HepG2 (cell line): Measurements from ENCODE around the gene SPP1. TPM values are rescaled to one million over a fixed set of nuclear protein-coding genes. Genes with fewer than 3 reads are reported as not detected.

Experiments
- ATAC-seq: fragments of 200-7000 bp; cut with Tn5 transposase; 3 replicates; pipeline ENCODE4 v1.9.1; 2020; ENCODE audit warnings: mild to moderate bottlenecking, moderate library complexity
- BruUV-seq: library from RNA; stranded (reverse); fragments of 400-500 nt; replicated peaks from 2 replicates; lab custom pipeline; 2021; lab: Mats Ljungman, UMichigan
- CTCF ChIA-PET: fragments of 300-600 bp; formaldehyde crosslinking; extraction: SDS; loops from one replicate; lab custom pipeline; 2021; ENCODE audit warnings: low total read pairs, inconsistent platforms, low intra/inter-chr PET ratio; lab: Yijun Ruan, JAX
- POLR2A ChIA-PET: fragments of 350-600 bp; sonication (Branson Sonifier 250); formaldehyde crosslinking; loops from one replicate; lab custom pipeline; 2020; ENCODE audit warnings: antibody characterized with exemption, inconsistent platforms; lab: Yijun Ruan, JAX
- DNase-seq: peaks from one replicate; pipeline ENCODE4 v3.0.0-alpha.2; 2015; ENCODE audit warnings: low spot score
- FAIRE-seq: peaks from 3 replicates; lab custom pipeline; 2011; peaks lifted over from hg19 to GRCh38; lab: Jason Lieb, UNC
- H2AFZ ChIP-seq: one replicate; pipeline ENCODE4 v1.6.1; 2011; ENCODE audit warnings: low read length, inconsistent platforms
- H3K27ac ChIP-seq: fragments of 300-600 bp; 3 replicates; pipeline ENCODE4 v1.8.0; 2011; ENCODE audit warnings: mixed run types, mild to moderate bottlenecking, mixed read lengths, low read length, inconsistent platforms; ENCODE audit not compliant: insufficient read depth; ENCODE audit errors: extremely low read length
- H3K27me3 ChIP-seq, 2 experiments: fragments of 200-600 bp in 1 of 2; 2 replicates in 1 of 2; 3 replicates in 1 of 2; pipeline versions ENCODE4 v1.6.0 to v1.8.0; 2011; ENCODE audit warnings: low read length in 2 of 2, mild to moderate bottlenecking in 2 of 2, moderate library complexity in 2 of 2, inconsistent platforms in 1 of 2; ENCODE audit not compliant: insufficient read depth in 2 of 2, control insufficient read depth in 1 of 2
- H3K36me3 ChIP-seq, 2 experiments: fragments of 200-600 bp in 1 of 2; replicated peaks in 1 of 2; 2 replicates in 1 of 2; 3 replicates in 1 of 2; pipeline versions ENCODE4 v1.5.1 to v1.8.0; 2011; ENCODE audit warnings: low read length in 2 of 2, inconsistent platforms in 1 of 2; ENCODE audit not compliant: insufficient read depth in 2 of 2, control insufficient read depth in 1 of 2
- H3K4me1 ChIP-seq: 2 replicates; pipeline ENCODE4 v1.5.1; 2012; ENCODE audit warnings: low read length, inconsistent platforms; ENCODE audit not compliant: insufficient read depth
- H3K4me2 ChIP-seq: 2 replicates; pipeline ENCODE4 v1.6.0; 2011; ENCODE audit warnings: low read depth, low read length, inconsistent platforms
- H3K4me3 ChIP-seq, 3 experiments: fragments of 200-600 bp in 1 of 3; sonication (generic), shearing (Covaris generic) in 1 of 3; replicated peaks in 1 of 3; 2 replicates each; pipeline ENCODE4 v1.5.1; 2011 to 2016; ENCODE audit warnings: low read length in 3 of 3, inconsistent platforms in 2 of 3, low read depth in 2 of 3, mild to moderate bottlenecking in 2 of 3, control low read depth in 1 of 3, mixed read lengths in 1 of 3; ENCODE audit not compliant: insufficient read depth in 1 of 3
- H3K79me2 ChIP-seq: one replicate; pipeline ENCODE4 v1.6.1; 2011; ENCODE audit warnings: low read length, inconsistent platforms; ENCODE audit not compliant: insufficient read depth
- H3K9ac ChIP-seq: 2 replicates; pipeline ENCODE4 v1.6.0; 2011; ENCODE audit warnings: mild to moderate bottlenecking, low read depth, low read length, inconsistent platforms; ENCODE audit not compliant: insufficient read depth
- H3K9me3 ChIP-seq: 2 replicates; pipeline ENCODE4 v1.5.1; 2012; ENCODE audit warnings: mild to moderate bottlenecking, low read length
- H4K20me1 ChIP-seq: 2 replicates; pipeline ENCODE4 v1.6.0; 2011; ENCODE audit warnings: inconsistent platforms, mild to moderate bottlenecking, low read length, moderate library complexity; ENCODE audit not compliant: insufficient read depth
- FOXO1 ChIP-seq: sonication (generic); formaldehyde crosslinking; IDR thresholded peaks from 2 replicates; pipeline ENCODE4 v1.4.0; 2020; ENCODE audit warnings: missing genetic modification reagents
- MAF1 ChIP-seq: sonication (generic); formaldehyde crosslinking; IDR thresholded peaks from 2 replicates; pipeline ENCODE4 v1.5.0; 2020; ENCODE audit warnings: missing genetic modification reagents, borderline replicate concordance
- MXI1 ChIP-seq: IDR thresholded peaks from 3 replicates; pipeline ENCODE4 v1.6.1; 2012; ENCODE audit warnings: low read depth, low read length, inconsistent platforms, borderline replicate concordance
- PRMT3 ChIP-seq: sonication (generic); formaldehyde crosslinking; IDR thresholded peaks from 2 replicates; pipeline ENCODE4 v1.8.1; 2022; ENCODE audit warnings: low read depth, mild to moderate bottlenecking, moderate library complexity, missing genetic modification reagents, borderline replicate concordance
- RFXANK ChIP-seq: IDR thresholded peaks from 2 replicates; pipeline ENCODE4 v1.6.1; 2016
- SAP130 ChIP-seq: IDR thresholded peaks from 2 replicates; pipeline ENCODE4 v1.6.1; 2016; ENCODE audit warnings: low read depth
- SETDB1 ChIP-seq: sonication (generic); formaldehyde crosslinking; IDR thresholded peaks from 2 replicates; pipeline ENCODE4 v1.5.1; 2020; ENCODE audit warnings: missing genetic modification reagents, mild to moderate bottlenecking, borderline replicate concordance
- SP4 ChIP-seq: sonication (generic); formaldehyde crosslinking; IDR thresholded peaks from 2 replicates; pipeline ENCODE4 v1.8.1; 2023; ENCODE audit warnings: mild to moderate bottlenecking, missing genetic modification reagents
- TARDBP ChIP-seq: sonication (generic); formaldehyde crosslinking; IDR thresholded peaks from 2 replicates; pipeline ENCODE4 v1.8.0; 2022; ENCODE audit warnings: mild to moderate bottlenecking, missing genetic modification reagents
- ZBTB14 ChIP-seq: sonication (generic); formaldehyde crosslinking; IDR thresholded peaks from 2 replicates; pipeline ENCODE4 v1.4.0; 2020; ENCODE audit warnings: missing genetic modification reagents
- ZNF17 ChIP-seq: sonication (generic); formaldehyde crosslinking; IDR thresholded peaks from 2 replicates; pipeline ENCODE4 v1.5.0; 2020; ENCODE audit warnings: mild to moderate bottlenecking, missing genetic modification reagents
- WGBS: methylation state at CpG from one replicate; pipeline ENCODE4 v1.1.6; 2017; ENCODE audit warnings: low lambda C conversion rate; 5-methylcytosine and 5-hydroxymethylcytosine counted together
- in situ Hi-C: cut with HindIII; loops from 2 replicates; pipeline ENCODE4 v1.10.0; 2017; ENCODE audit warnings: low pct_unique_long_range_greater_than_20kb; ENCODE audit not compliant: extremely low pct_ligation_motif_present
- intact Hi-C: fragments of 100-400 bp; cut with micrococcal nuclease; formaldehyde crosslinking; loops from one replicate; pipeline ENCODE4 v1.10.0; 2022; ENCODE audit not compliant: unreplicated experiment
- polyA plus RNA-seq, 8 experiments: library from polyadenylated mRNA; depleted of rRNA in 3 of 8; stranded (reverse) in 7 of 8; unstranded in 1 of 8; fragments of >200 nt; fragmentation: Illumina TruSeq in 4 of 8; extraction: Trizol in 4 of 8; gene quantifications; 2 replicates each; pipeline versions ENCODE4 v1.2.1 to v1.2.3, GENCODE V29; 2011 to 2016; ENCODE audit warnings: low read depth in 4 of 8, missing spikeins in 1 of 8, mixed read lengths in 1 of 8; ENCODE audit not compliant: insufficient read depth in 1 of 8
- total RNA-seq, 5 experiments: library from RNA; depleted of rRNA; stranded (reverse); fragments of >200 nt; fragmentation: Illumina TruSeq; extraction: Trizol; gene quantifications; 2 replicates each; pipeline ENCODE4 v1.2.3, GENCODE V29; 2016; ENCODE audit warnings: low read depth in 1 of 5
- TF ChIP-seq, protein P1 (sequence below): IDR thresholded peaks from 2 replicates; pipeline ENCODE4 v1.6.1; 2012; ENCODE audit warnings: inconsistent platforms
- TF ChIP-seq, protein P2 (sequence below): sonication (generic); formaldehyde crosslinking; IDR thresholded peaks from 2 replicates; pipeline ENCODE4 v1.8.0; 2022; ENCODE audit warnings: mild to moderate bottlenecking, missing genetic modification reagents; ENCODE audit not compliant: insufficient replicate concordance
- TF ChIP-seq, protein P3 (sequence below): sonication (generic); formaldehyde crosslinking; IDR thresholded peaks from 2 replicates; pipeline ENCODE4 v1.4.0; 2020; ENCODE audit warnings: missing genetic modification reagents

The SPP1 gene
- total and polyA plus RNA-seq, 2 of the 13 experiments (the other 11 are each of a cell fraction or from before 2014, with no cell fraction given) = 682 to 788 TPM

DNA sequence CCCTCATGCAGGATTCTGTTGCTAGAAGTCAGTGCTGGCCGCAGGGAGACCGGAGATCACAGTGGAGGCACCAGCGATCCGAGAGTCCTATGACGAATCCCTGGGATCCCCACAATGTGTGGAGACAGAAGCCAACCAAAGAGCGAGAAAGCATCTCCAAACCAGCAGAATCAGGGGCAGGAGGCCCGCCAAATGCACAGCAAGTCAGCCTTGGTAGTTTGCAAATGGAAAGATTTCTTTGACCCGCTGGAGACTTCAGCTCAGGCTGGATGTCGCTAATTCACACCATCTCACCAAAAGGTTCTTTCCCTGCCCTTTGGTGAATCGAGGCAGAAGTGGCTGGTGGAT is 31.4 kb downstream of the SPP1 start (continued):
- TF ChIP-seq, protein P1, sequence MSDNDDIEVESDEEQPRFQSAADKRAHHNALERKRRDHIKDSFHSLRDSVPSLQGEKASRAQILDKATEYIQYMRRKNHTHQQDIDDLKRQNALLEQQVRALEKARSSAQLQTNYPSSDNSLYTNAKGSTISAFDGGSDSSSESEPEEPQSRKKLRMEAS = no peak
- no peak for TF ChIP-seq SETDB1 (CRISPR knock-in tag)
- TF ChIP-seq, protein P2, sequence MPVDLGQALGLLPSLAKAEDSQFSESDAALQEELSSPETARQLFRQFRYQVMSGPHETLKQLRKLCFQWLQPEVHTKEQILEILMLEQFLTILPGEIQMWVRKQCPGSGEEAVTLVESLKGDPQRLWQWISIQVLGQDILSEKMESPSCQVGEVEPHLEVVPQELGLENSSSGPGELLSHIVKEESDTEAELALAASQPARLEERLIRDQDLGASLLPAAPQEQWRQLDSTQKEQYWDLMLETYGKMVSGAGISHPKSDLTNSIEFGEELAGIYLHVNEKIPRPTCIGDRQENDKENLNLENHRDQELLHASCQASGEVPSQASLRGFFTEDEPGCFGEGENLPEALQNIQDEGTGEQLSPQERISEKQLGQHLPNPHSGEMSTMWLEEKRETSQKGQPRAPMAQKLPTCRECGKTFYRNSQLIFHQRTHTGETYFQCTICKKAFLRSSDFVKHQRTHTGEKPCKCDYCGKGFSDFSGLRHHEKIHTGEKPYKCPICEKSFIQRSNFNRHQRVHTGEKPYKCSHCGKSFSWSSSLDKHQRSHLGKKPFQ (CRISPR knock-in tag) = no peak
- TF ChIP-seq RFXANK (CRISPR knock-in tag) = no peak
- TF ChIP-seq ZNF17 (CRISPR knock-in tag) = no peak
- TF ChIP-seq MAF1 (CRISPR knock-in tag) = no peak

DNA sequence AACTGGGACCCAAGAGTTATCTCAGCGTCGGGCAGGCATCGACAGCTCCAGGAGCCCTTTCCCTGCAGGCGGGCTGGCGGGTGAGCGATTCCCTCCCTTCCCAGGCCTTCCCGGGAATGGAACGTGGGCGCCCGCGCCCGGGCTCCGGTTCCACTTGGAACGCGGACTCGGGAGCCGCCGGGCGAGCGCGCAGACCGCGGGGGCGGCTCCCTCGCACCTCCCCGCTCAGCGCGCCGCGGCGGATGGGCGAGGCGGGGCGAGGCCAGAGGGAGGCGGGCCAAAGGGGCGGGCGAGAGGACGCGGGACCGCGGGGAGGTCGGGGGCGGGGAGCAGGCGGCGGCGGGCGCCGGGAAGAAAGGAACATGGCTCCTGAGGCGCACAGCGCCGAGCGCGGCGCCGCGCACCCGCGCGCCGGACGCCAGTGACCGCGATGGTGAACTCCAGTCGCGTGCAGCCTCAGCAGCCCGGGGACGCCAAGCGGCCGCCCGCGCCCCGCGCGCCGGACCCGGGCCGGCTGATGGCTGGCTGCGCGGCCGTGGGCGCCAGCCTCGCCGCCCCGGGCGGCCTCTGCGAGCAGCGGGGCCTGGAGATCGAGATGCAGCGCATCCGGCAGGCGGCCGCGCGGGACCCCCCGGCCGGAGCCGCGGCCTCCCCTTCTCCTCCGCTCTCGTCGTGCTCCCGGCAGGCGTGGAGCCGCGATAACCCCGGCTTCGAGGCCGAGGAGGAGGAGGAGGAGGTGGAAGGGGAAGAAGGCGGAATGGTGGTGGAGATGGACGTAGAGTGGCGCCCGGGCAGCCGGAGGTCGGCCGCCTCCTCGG is 32.0 kb downstream of the SPP1 start, which contains the start of gene PKD2:
Gene PKD2 (plus strand): TSS at position 332 of the 818 bp plus-strand sequence. CDS start 99 bp downstream, at position 431.
- in situ Hi-C loops = no loop called here
- POLR2A ChIA-PET = no interaction called here
- ATAC-seq = peak; percentile 90
- H3K27ac ChIP-seq = no peak within 1 kb of the TSS
- WGBS = under 1% methylated on average over 33 of the region's 116 CpGs
- H3K9me3 ChIP-seq = no peaks in the 10 kb centered on the region
- peaks cover 12% of the 10 kb centered on the region for H3K79me2 ChIP-seq
- no peak for FAIRE-seq
- H3K9ac ChIP-seq = peak within 1 kb of the TSS; percentile 55; the same call in 1 of the 2 replicates
- H3K27me3 ChIP-seq = peaks cover 4 to 32% of the 10 kb centered on the region in 2 experiments
- CTCF ChIA-PET = no interaction called here
- DNase-seq = no peak
- H2AFZ ChIP-seq = no peak within 1 kb of the TSS
- no peaks in the 10 kb centered on the region for H3K36me3 ChIP-seq
- intact Hi-C loops = no loop called here
- peak within 1 kb of the TSS; percentile 82 for H3K4me2 ChIP-seq
- H3K4me3 ChIP-seq = peak within 1 kb of the TSS; percentile 70 to 84 (median 75)
- peaks cover 47% of the 10 kb centered on the region for H3K4me1 ChIP-seq
- BruUV-seq = no TSS peak
- H4K20me1 ChIP-seq = no peaks in the 10 kb centered on the region
- TF ChIP-seq SAP130 (CRISPR knock-in tag) = peak; percentile 43; the same call in 1 of the 2 replicates
- TF ChIP-seq, protein P3, sequence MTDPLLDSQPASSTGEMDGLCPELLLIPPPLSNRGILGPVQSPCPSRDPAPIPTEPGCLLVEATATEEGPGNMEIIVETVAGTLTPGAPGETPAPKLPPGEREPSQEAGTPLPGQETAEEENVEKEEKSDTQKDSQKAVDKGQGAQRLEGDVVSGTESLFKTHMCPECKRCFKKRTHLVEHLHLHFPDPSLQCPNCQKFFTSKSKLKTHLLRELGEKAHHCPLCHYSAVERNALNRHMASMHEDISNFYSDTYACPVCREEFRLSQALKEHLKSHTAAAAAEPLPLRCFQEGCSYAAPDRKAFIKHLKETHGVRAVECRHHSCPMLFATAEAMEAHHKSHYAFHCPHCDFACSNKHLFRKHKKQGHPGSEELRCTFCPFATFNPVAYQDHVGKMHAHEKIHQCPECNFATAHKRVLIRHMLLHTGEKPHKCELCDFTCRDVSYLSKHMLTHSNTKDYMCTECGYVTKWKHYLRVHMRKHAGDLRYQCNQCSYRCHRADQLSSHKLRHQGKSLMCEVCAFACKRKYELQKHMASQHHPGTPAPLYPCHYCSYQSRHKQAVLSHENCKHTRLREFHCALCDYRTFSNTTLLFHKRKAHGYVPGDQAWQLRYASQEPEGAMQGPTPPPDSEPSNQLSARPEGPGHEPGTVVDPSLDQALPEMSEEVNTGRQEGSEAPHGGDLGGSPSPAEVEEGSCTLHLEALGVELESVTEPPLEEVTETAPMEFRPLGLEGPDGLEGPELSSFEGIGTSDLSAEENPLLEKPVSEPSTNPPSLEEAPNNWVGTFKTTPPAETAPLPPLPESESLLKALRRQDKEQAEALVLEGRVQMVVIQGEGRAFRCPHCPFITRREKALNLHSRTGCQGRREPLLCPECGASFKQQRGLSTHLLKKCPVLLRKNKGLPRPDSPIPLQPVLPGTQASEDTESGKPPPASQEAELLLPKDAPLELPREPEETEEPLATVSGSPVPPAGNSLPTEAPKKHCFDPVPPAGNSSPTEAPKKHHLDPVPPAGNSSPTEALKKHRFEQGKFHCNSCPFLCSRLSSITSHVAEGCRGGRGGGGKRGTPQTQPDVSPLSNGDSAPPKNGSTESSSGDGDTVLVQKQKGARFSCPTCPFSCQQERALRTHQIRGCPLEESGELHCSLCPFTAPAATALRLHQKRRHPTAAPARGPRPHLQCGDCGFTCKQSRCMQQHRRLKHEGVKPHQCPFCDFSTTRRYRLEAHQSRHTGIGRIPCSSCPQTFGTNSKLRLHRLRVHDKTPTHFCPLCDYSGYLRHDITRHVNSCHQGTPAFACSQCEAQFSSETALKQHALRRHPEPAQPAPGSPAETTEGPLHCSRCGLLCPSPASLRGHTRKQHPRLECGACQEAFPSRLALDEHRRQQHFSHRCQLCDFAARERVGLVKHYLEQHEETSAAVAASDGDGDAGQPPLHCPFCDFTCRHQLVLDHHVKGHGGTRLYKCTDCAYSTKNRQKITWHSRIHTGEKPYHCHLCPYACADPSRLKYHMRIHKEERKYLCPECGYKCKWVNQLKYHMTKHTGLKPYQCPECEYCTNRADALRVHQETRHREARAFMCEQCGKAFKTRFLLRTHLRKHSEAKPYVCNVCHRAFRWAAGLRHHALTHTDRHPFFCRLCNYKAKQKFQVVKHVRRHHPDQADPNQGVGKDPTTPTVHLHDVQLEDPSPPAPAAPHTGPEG (CRISPR knock-in tag) = peak; percentile 10; the same call in 1 of the 2 replicates
- TF ChIP-seq PRMT3 = no peak
- no peak; the same call in 1 of the 2 replicates for TF ChIP-seq TARDBP (CRISPR knock-in tag)
- no peak for TF ChIP-seq FOXO1
- TF ChIP-seq MXI1 = no peak
- peak; percentile 67 for TF ChIP-seq SP4
- 0 out of 2 replicates have a peak, but pooled peaks have one; percentile 15 for TF ChIP-seq ZBTB14 (CRISPR knock-in tag)
